GM12878 (cell line): ENCODE results near the gene DYNLL2. TPM values are rescaled to one million over a fixed set of nuclear protein-coding genes. Genes with fewer than 3 reads are reported as not detected.

ENCODE experiments used
- ATAC-seq: fragments of 200-7000 bp; cut with Tn5 transposase; 3 replicates; pipeline ENCODE4 v1.9.1; 2020; ENCODE audit warnings: mild to moderate bottlenecking, moderate library complexity
- BruUV-seq: library from RNA; stranded (reverse); fragments of 400-500 nt; replicated peaks from 2 replicates; lab custom pipeline; 2021; lab: Mats Ljungman, UMichigan
- CTCF ChIA-PET: fragments of 300-600 bp; sonication (Branson Sonifier 250); formaldehyde crosslinking; extraction: SDS; loops from one replicate; lab custom pipeline; 2021; ENCODE audit warnings: inconsistent platforms; lab: Yijun Ruan, JAX
- POLR2A ChIA-PET: fragments of 350-600 bp; formaldehyde crosslinking; extraction: SDS; loops from one replicate; lab custom pipeline; 2021; ENCODE audit warnings: inconsistent platforms; lab: Charles Lee
- RAD21 ChIA-PET: fragments of 300-600 bp; sonication (Branson Sonifier 250); formaldehyde crosslinking; loops from one replicate; lab custom pipeline; 2023; ENCODE audit warnings: antibody characterized with exemption; ENCODE audit not compliant: unreplicated experiment; lab: Charles Lee
- SMC1A ChIA-PET: fragments of 300-600 bp; sonication (Branson Sonifier 250); formaldehyde crosslinking; loops from one replicate; lab custom pipeline; 2023; ENCODE audit not compliant: unreplicated experiment, uncharacterized antibody; lab: Charles Lee
- DNase-seq: peaks from one replicate; pipeline ENCODE4 v3.0.0-alpha.2; 2011; ENCODE audit warnings: low read depth, low spot score
- FAIRE-seq: peaks from 3 replicates; lab custom pipeline; 2011; peaks lifted over from hg19 to GRCh38; lab: Jason Lieb, UNC
- H2AFZ ChIP-seq: 2 replicates; pipeline ENCODE4 v1.6.0; 2011; ENCODE audit warnings: low read depth, low read length, control low read depth; ENCODE audit not compliant: control insufficient read depth
- H3K27ac ChIP-seq: 2 replicates; pipeline ENCODE4 v1.5.1; 2011; ENCODE audit warnings: control low read depth; ENCODE audit not compliant: control insufficient read depth, insufficient read depth
- H3K27me3 ChIP-seq, 2 experiments: replicated peaks in 1 of 2; 2 replicates each; pipeline versions ENCODE4 v1.6.0 to v1.6.1; 2011; ENCODE audit warnings: low read length in 1 of 2; ENCODE audit not compliant: control insufficient read depth in 2 of 2, insufficient read depth in 2 of 2
- H3K36me3 ChIP-seq, 2 experiments: 2 replicates each; pipeline ENCODE4 v1.5.1; 2011; ENCODE audit warnings: low read length in 1 of 2; ENCODE audit not compliant: control insufficient read depth in 2 of 2, insufficient read depth in 2 of 2
- H3K4me1 ChIP-seq: 2 replicates; pipeline ENCODE4 v1.6.1; 2011; ENCODE audit warnings: mild to moderate bottlenecking, low read length, moderate library complexity, mixed read lengths; ENCODE audit not compliant: control insufficient read depth, insufficient read depth
- H3K4me2 ChIP-seq: 2 replicates; pipeline ENCODE4 v1.6.0; 2011; ENCODE audit warnings: control low read depth; ENCODE audit not compliant: control insufficient read depth, insufficient read depth
- H3K4me3 ChIP-seq: fragments of 200-600 bp; sonication (generic); 2 replicates; pipeline ENCODE4 v1.5.1; 2016
- H3K79me2 ChIP-seq: 2 replicates; pipeline ENCODE4 v1.6.0; 2011; ENCODE audit warnings: low read length; ENCODE audit not compliant: control insufficient read depth, insufficient read depth
- H3K9ac ChIP-seq: 2 replicates; pipeline ENCODE4 v1.8.0; 2011; ENCODE audit warnings: low read length, control low read depth, mixed read lengths; ENCODE audit not compliant: control insufficient read depth, insufficient read depth
- H3K9me3 ChIP-seq: replicated peaks from 3 replicates; pipeline ENCODE4 v1.5.1; 2011; ENCODE audit warnings: mild to moderate bottlenecking, low read length; ENCODE audit not compliant: control insufficient read depth, insufficient read depth
- H4K20me1 ChIP-seq: 2 replicates; pipeline ENCODE4 v1.6.0; 2011; ENCODE audit not compliant: control insufficient read depth, insufficient read depth
- BACH1 ChIP-seq: fragments of 450-650 bp; IDR thresholded peaks from 2 replicates; pipeline ENCODE4 v1.6.1; 2017; ENCODE audit warnings: mild to moderate bottlenecking, borderline replicate concordance
- CBFB ChIP-seq: IDR thresholded peaks from 2 replicates; pipeline ENCODE4 v1.6.1; 2016; ENCODE audit warnings: antibody characterized with exemption, low read depth
- CHD2 ChIP-seq: IDR thresholded peaks from 2 replicates; pipeline ENCODE4 v1.6.1; 2011; ENCODE audit warnings: low read depth, low read length, improper control_type of control experiment, borderline replicate concordance
- ESRRA ChIP-seq: IDR thresholded peaks from 2 replicates; pipeline ENCODE4 v1.6.1; 2012; ENCODE audit warnings: mild to moderate bottlenecking, low read length, improper control_type of control experiment
- ETV6 ChIP-seq, 2 experiments: fragments of 450-650 bp in 1 of 2; IDR thresholded peaks in 1 of 2; conservative IDR thresholded peaks in 1 of 2; 2 replicates each; pipeline ENCODE4 v1.6.1; 2014; ENCODE audit warnings: antibody characterized with exemption in 1 of 2, borderline replicate concordance in 1 of 2, low read depth in 1 of 2, mild to moderate bottlenecking in 1 of 2, moderate library complexity in 1 of 2
- KLF5 ChIP-seq: fragments of 450-650 bp; IDR thresholded peaks from 2 replicates; pipeline ENCODE4 v1.6.1; 2014; ENCODE audit warnings: mild to moderate bottlenecking; ENCODE audit not compliant: partially characterized antibody
- LARP7 ChIP-seq: fragments of 450-650 bp; IDR thresholded peaks from 2 replicates; pipeline ENCODE4 v1.6.1; 2017; ENCODE audit warnings: mild to moderate bottlenecking
- MEF2A ChIP-seq: IDR thresholded peaks from 2 replicates; pipeline ENCODE4 v1.6.1; 2011; ENCODE audit warnings: low read depth, mild to moderate bottlenecking, low read length, moderate library complexity; ENCODE audit not compliant: insufficient read depth
- MEF2B ChIP-seq: fragments of 450-650 bp; IDR thresholded peaks from 2 replicates; pipeline ENCODE4 v1.6.1; 2018; ENCODE audit warnings: mild to moderate bottlenecking, moderate library complexity; ENCODE audit not compliant: partially characterized antibody, poor library complexity, severe bottlenecking
- NBN ChIP-seq: fragments of 450-650 bp; IDR thresholded peaks from 2 replicates; pipeline ENCODE4 v1.6.1; 2016
- POLR2A ChIP-seq: IDR thresholded peaks from 2 replicates; pipeline ENCODE4 v1.6.1; 2011; ENCODE audit warnings: low read depth, mild to moderate bottlenecking, low read length
- RAD51 ChIP-seq: fragments of 450-650 bp; IDR thresholded peaks from 2 replicates; pipeline ENCODE4 v1.6.1; 2016; ENCODE audit warnings: moderate library complexity, mild to moderate bottlenecking, inconsistent platforms
- SIX5 ChIP-seq: IDR thresholded peaks from 2 replicates; pipeline ENCODE4 v1.6.1; 2011; ENCODE audit warnings: mild to moderate bottlenecking, low read depth, low read length, moderate library complexity; ENCODE audit not compliant: severe bottlenecking
- TAF1 ChIP-seq: IDR thresholded peaks from 2 replicates; pipeline ENCODE4 v1.6.1; 2011; ENCODE audit warnings: mild to moderate bottlenecking, low read depth, low read length, borderline replicate concordance
- TARDBP ChIP-seq: IDR thresholded peaks from 2 replicates; pipeline ENCODE4 v1.6.1; 2016; ENCODE audit warnings: borderline replicate concordance
- ZBED1 ChIP-seq: IDR thresholded peaks from 2 replicates; pipeline ENCODE4 v1.6.1; 2016; ENCODE audit warnings: borderline replicate concordance
- WGBS: methylation state at CpG from one replicate; pipeline ENCODE4 v1.1.6; 2016; ENCODE audit warnings: low lambda C conversion rate; ENCODE audit not compliant: insufficient replicate concordance, insufficient coverage; ENCODE audit errors: missing lambda C conversion rate; 5-methylcytosine and 5-hydroxymethylcytosine counted together
- in situ Hi-C: fragments of 300-500 bp; cut with MboI; formaldehyde crosslinking; loops from 9 replicates; pipeline ENCODE4 v1.14.3; 2018; ENCODE audit warnings: mixed read lengths
- intact Hi-C: fragments of 100-400 bp; cut with micrococcal nuclease; formaldehyde crosslinking; loops from one replicate; pipeline ENCODE4 v1.14.2; 2022; ENCODE audit not compliant: unreplicated experiment
- polyA plus RNA-seq, 11 experiments: library from polyadenylated mRNA; depleted of rRNA in 4 of 11; unstranded in 6 of 11; stranded (reverse) in 5 of 11; fragments of >200 nt; fragmentation: Nextera tagmentation in 4 of 11; fragmentation: Illumina TruSeq in 1 of 11; extraction: Ambion mirVana in 4 of 11; extraction: Trizol in 1 of 11; gene quantifications; 1 replicate in 1 of 11; 2 replicates in 10 of 11; pipeline versions ENCODE4 v1.2.1 to v1.2.3, GENCODE V29; 2011 to 2016; ENCODE audit warnings: inconsistent platforms in 2 of 11, missing spikeins in 2 of 11, low read depth in 1 of 11
- total RNA-seq, 4 experiments: library from RNA; depleted of rRNA in 3 of 4; stranded (reverse); fragments of >200 nt in 3 of 4; fragmentation: Illumina TruSeq in 1 of 4; extraction: Trizol in 1 of 4; gene quantifications; 2 replicates each; pipeline versions ENCODE4 v1.2.1 to v1.2.3, GENCODE V29; 2013 to 2021
- TF ChIP-seq, protein P1 (sequence below): IDR thresholded peaks from 2 replicates; pipeline ENCODE4 v1.6.1; 2011; ENCODE audit warnings: low read depth, low read length, improper control_type of control experiment, borderline replicate concordance
- TF ChIP-seq, protein P2 (sequence below): fragments of 150-350 bp; IDR thresholded peaks from 2 replicates; pipeline ENCODE4 v1.6.1; 2016; ENCODE audit warnings: low read depth, low read length

The DYNLL2 gene
- total and polyA plus RNA-seq, 10 of the 15 experiments (the other 5 are each of a cell fraction or from before 2014, with no cell fraction given), result 0.62 to 19.2 (median 9.1) TPM

DNA sequence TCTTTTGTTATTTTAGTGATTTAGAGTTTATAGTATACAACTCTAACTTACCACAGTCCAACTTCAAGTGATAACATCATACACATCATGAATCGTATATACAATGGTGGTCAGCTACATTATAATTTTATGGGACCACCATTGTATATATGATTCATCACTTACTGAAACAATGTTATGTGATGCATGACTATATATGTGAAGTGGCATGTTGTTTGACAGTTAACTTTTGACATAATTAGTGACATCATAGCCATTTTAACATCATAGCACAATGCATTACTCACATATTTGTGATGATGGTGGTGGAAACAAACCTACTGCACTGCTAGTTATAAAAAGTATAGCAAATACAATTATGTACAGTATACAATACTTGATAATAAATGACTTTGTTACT, 21.9 kb downstream of the DYNLL2 start (continued):
- TF ChIP-seq, protein P1, sequence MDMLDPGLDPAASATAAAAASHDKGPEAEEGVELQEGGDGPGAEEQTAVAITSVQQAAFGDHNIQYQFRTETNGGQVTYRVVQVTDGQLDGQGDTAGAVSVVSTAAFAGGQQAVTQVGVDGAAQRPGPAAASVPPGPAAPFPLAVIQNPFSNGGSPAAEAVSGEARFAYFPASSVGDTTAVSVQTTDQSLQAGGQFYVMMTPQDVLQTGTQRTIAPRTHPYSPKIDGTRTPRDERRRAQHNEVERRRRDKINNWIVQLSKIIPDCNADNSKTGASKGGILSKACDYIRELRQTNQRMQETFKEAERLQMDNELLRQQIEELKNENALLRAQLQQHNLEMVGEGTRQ, result no peak
- TF ChIP-seq LARP7 (no peak), POLR2A (no peak), RAD51 (no peak), ZBED1 (no peak), MEF2B (no peak)
- TF ChIP-seq, protein P2, sequence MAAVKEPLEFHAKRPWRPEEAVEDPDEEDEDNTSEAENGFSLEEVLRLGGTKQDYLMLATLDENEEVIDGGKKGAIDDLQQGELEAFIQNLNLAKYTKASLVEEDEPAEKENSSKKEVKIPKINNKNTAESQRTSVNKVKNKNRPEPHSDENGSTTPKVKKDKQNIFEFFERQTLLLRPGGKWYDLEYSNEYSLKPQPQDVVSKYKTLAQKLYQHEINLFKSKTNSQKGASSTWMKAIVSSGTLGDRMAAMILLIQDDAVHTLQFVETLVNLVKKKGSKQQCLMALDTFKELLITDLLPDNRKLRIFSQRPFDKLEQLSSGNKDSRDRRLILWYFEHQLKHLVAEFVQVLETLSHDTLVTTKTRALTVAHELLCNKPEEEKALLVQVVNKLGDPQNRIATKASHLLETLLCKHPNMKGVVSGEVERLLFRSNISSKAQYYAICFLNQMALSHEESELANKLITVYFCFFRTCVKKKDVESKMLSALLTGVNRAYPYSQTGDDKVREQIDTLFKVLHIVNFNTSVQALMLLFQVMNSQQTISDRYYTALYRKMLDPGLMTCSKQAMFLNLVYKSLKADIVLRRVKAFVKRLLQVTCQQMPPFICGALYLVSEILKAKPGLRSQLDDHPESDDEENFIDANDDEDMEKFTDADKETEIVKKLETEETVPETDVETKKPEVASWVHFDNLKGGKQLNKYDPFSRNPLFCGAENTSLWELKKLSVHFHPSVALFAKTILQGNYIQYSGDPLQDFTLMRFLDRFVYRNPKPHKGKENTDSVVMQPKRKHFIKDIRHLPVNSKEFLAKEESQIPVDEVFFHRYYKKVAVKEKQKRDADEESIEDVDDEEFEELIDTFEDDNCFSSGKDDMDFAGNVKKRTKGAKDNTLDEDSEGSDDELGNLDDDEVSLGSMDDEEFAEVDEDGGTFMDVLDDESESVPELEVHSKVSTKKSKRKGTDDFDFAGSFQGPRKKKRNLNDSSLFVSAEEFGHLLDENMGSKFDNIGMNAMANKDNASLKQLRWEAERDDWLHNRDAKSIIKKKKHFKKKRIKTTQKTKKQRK, result no peak

DNA sequence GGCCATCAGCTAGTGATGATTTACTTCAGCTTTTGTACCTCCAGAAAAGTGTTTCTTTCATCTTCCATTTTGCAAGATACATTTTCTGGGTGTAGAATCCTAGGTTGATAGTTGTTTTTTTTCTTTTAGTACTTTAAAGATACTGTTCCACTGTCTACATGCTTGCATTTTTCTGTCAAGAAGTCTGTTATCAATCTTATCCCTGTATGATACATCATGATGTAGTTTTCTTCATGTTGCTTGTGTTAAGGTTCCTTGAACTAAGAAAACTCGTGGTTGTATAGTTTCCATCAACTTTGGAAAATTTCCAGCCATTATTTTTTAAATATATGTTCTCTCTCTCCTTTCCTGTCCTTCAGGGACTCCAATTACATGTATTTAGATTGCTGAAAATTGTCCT, 24.1 kb downstream of the DYNLL2 start:
- no peak for DNase-seq
- no peaks in the 10 kb centered on the region for H4K20me1 ChIP-seq
- no TSS peak for BruUV-seq
- 0% methylated on average over 1 of the region's 1 CpG for WGBS
- no peak overlapping the region for H2AFZ ChIP-seq
- no peaks in the 10 kb centered on the region for H3K9me3 ChIP-seq
- H3K9ac ChIP-seq, result no peak overlapping the region
- RAD21 ChIA-PET, result interaction anchor here (0.7 kb wide), 1 partner anchor 39 kb away, joined by 3 read pairs; no protein-coding TSS in a partner anchor
- no peaks in the 10 kb centered on the region for H3K27me3 ChIP-seq
- H3K79me2 ChIP-seq, result no peaks in the 10 kb centered on the region
- intact Hi-C loops (no loop called here), in situ Hi-C loops (no loop called here)
- SMC1A ChIA-PET, result no interaction called here
- H3K4me2 ChIP-seq, result no peak overlapping the region
- no peak overlapping the region for H3K27ac ChIP-seq
- no peaks in the 10 kb centered on the region for H3K36me3 ChIP-seq
- no peaks in the 10 kb centered on the region for H3K4me1 ChIP-seq
- ATAC-seq, result no peak
- no peak overlapping the region for H3K4me3 ChIP-seq
- POLR2A ChIA-PET, result interaction anchor here (0.7 kb wide), 1 partner anchor 1693 kb away, joined by 4 read pairs; no protein-coding TSS in a partner anchor
- CTCF ChIA-PET, result interaction anchor here (0.7 kb wide), 1 partner anchor 108 kb away, joined by 3 read pairs; no protein-coding TSS in a partner anchor
- TF ChIP-seq BACH1 (no peak), TAF1 (no peak), NBN (no peak), ETV6 (conservative IDR thresholded peaks at IDR 0.05 in 1 of 2, IDR thresholded peaks at IDR 0.05 in 1 of 2; ENCODE audit: borderline replicate concordance in 1 of 2, low read depth in 1 of 2) (no peak), TARDBP (no peak), MEF2A (no peak), CBFB (no peak), ESRRA (no peak), SIX5 (no peak), CHD2 (no peak), KLF5 (no peak)
- no peak for FAIRE-seq
